Stimulated activated naive B cell treated with anti-CD40 and anti-IgM and Interleukin-4, amounts not matched to agents 10 μg/mL and 1 μg/mL and 100 μg/mL, for 72 hours (primary cell): ENCODE results near the gene MLPH.

Experiments
- ATAC-seq, 2 donors: fragments of 150-1000 bp; cut with Tn5 transposase; replicated peaks; 2 replicates each; pipeline ENCODE4 v1.10.0; 2021; ENCODE audit warnings: moderate library complexity in 1 of 2
- DNase-seq: peaks from one replicate; pipeline ENCODE4 v3.0.0; 2021
- H3K27ac Mint-ChIP-seq: one replicate; pipeline ENCODE4 v1.8.0; 2022; ENCODE audit warnings: mild to moderate bottlenecking, mixed read lengths
- H3K27me3 Mint-ChIP-seq, 2 donors: one replicate each; pipeline ENCODE4 v1.8.0; 2022; ENCODE audit warnings: mixed read lengths in 2 of 2
- H3K36me3 Mint-ChIP-seq, 2 donors: one replicate each; pipeline ENCODE4 v1.8.0; 2022; ENCODE audit warnings: mixed read lengths in 2 of 2, mild to moderate bottlenecking in 1 of 2
- H3K4me1 Mint-ChIP-seq, 2 donors: one replicate each; pipeline ENCODE4 v1.8.0; 2022; ENCODE audit warnings: mixed read lengths in 2 of 2, mild to moderate bottlenecking in 1 of 2
- H3K4me3 Mint-ChIP-seq, 2 donors: one replicate each; pipeline ENCODE4 v1.8.0; 2022; ENCODE audit warnings: mild to moderate bottlenecking in 2 of 2, mixed read lengths in 2 of 2, moderate library complexity in 1 of 2
- H3K9me3 Mint-ChIP-seq, 2 donors: one replicate each; pipeline ENCODE4 v1.8.0; 2022; ENCODE audit warnings: mixed read lengths in 2 of 2, mild to moderate bottlenecking in 1 of 2

Gene MLPH

DNA sequence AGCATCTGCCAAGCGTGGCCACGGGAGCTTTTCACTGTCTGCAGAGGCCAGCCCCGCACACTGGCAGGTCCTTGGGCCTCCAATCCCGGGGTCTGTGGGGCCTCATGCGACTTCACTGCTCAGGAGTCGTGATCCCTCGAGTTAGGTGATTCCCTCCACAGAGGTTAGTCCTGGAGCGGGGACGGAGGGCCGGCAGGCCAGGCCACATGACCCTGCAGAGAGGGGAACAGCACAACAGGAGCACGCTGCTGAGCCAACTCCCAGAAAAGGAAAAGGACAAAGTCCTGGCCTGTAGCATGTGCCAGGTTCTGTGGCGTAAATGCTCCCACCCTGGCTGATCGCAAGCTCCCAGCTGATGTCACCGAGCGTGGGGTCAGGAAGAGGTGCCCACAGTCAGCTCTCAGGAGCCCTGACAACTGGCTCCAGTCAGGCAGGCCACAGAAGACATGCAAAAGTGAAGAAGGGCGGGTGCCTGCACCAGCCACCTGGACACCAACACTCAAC lies 64.1 kb downstream of the MLPH start:
- DNase-seq (no peak), ATAC-seq (no peak)
- peaks cover 10 to 23% of the 10 kb centered on the region in 2 donors for H3K27me3 Mint-ChIP-seq
- no peak overlapping the region for H3K4me3 Mint-ChIP-seq
- no peak overlapping the region for H3K27ac Mint-ChIP-seq
- H3K9me3 Mint-ChIP-seq, result peaks cover 2 to 8% of the 10 kb centered on the region in 2 donors
- no peaks in the 10 kb centered on the region for H3K36me3 Mint-ChIP-seq
- no peaks in the 10 kb centered on the region for H3K4me1 Mint-ChIP-seq

DNA sequence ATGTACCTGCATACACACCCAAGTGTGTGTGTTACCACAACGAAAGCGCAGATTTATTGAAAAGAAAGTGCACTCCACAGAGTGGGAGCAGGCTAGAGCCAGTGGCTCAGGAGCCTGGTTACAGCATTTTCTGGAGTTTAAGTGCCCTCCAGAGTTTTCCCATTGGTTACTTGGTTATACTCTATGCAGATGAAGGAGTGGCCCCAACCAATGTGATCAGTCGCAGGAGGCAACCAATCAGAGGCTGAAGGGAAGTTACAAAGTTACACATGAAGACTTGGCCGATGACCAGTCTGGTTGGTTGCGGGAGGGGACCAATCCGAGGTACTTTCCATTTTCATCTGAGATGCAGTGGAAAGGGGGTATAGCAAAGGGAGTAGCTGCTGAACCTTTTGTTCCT lies 65.9 kb downstream of the MLPH start:
- H3K4me3 Mint-ChIP-seq, result no peak overlapping the region
- H3K9me3 Mint-ChIP-seq, result peaks cover 8 to 9% of the 10 kb centered on the region in 2 donors
- DNase-seq, result no peak
- H3K27me3 Mint-ChIP-seq, result peaks cover 20 to 27% of the 10 kb centered on the region in 2 donors
- H3K4me1 Mint-ChIP-seq, result peaks cover 0 to 5% of the 10 kb centered on the region in 2 donors
- no peak for ATAC-seq
- H3K27ac Mint-ChIP-seq, result no peak overlapping the region
- H3K36me3 Mint-ChIP-seq, result peaks cover 0 to under 1% of the 10 kb centered on the region in 2 donors

DNA sequence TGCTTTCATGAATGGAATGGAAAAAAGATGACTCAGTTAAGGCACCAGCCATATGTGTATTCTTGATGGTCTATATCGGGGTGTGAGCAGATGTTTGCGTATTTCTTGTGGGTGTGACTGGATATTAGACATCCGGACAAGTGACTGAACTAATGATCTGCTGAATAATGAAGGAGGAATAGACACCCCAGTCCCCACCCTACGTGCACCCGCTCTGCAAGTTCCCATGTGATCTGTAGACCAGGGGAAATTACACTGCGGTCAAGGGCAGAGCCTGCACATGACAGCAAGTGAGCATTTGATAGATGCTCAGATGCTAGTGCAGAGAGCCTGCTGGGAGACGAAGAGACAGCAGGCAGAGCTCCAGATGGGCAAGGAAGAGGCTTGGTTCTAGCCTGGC lies 66.9 kb downstream of the MLPH start:
- Mint-ChIP-seq H3K4me1 (peaks cover 0 to 5% of the 10 kb centered on the region in 2 donors), H3K27me3 (peaks cover 24 to 36% of the 10 kb centered on the region in 2 donors), H3K4me3 (no peak overlapping the region), H3K9me3 (peaks cover 8 to 9% of the 10 kb centered on the region in 2 donors), H3K27ac (peak overlapping the region; percentile 34), H3K36me3 (peaks cover 0 to 3% of the 10 kb centered on the region in 2 donors)
- no peak for ATAC-seq
- DNase-seq, result no peak

DNA sequence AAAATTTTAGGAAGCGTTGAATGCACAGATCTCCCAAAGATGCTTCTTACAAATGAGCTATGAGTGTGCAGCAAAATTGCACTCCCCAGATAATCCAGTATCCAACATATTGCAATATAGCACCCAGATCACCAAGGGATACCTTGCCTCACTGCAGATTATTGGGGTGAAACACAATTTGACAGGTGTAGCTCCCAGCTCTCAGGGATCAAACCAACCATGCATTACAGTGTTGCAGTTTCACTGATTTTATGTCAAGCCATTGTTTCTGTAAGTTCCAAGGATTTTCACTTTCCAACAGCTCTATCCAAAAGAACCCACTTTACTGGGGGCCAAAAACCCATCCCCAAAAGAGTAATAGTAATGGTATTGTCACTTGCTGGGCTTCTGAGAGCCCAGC lies 68.5 kb downstream of the MLPH start:
- peaks cover 31 to 37% of the 10 kb centered on the region in 2 donors for H3K27me3 Mint-ChIP-seq
- H3K9me3 Mint-ChIP-seq, result peaks cover 8 to 9% of the 10 kb centered on the region in 2 donors
- H3K27ac Mint-ChIP-seq, result no peak overlapping the region
- peaks cover 0 to 3% of the 10 kb centered on the region in 2 donors for H3K36me3 Mint-ChIP-seq
- no peak for DNase-seq
- no peak overlapping the region for H3K4me3 Mint-ChIP-seq
- H3K4me1 Mint-ChIP-seq, result peaks cover 0 to 5% of the 10 kb centered on the region in 2 donors
- no peak for ATAC-seq

DNA sequence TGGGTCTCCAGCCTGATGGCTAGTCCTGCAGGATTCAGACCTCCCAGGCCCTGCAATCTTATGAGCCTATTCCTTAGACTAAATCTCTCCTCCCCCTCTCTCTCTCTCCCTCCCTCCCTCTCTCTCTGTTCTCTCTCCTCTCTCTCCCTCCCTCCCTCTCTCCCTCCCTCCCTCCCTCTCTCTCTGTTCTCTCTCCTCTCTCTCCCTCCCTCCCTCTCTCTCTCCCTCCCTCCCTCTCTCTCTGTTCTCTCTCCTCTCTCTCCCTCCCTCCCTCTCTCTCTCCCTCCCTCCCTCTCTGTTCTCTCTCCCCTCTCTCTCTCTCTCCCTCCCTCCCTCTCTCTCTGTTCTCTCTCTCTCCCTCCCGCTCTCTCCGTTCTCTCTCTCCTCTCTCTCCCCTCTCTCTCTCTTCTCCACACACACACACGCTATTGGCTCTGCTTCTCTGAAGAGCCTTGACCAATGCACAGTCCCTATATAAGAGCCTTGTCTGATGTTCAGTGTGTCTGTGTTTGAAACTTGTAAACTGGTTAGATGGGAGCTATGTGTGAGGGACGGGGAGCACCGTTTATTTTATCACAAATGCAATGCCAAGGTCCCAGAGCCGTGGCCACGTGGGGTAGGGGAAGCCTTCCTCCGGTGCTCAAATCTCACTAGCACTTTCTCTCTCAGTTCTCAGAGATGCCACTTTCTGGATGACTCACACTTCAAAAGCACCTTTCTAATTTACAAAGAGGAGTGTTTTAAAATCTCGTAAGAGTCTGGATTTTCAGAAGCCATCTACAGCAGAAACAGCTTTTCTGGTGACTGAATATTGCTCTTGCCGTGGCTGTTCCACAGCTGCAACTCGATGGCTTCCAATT lies 70.0 kb downstream of the MLPH start:
- ATAC-seq, result peak; percentile 56 to 69
- peaks cover 0 to 3% of the 10 kb centered on the region in 2 donors for H3K36me3 Mint-ChIP-seq
- H3K27ac Mint-ChIP-seq, result no peak overlapping the region
- peaks cover 31 to 37% of the 10 kb centered on the region in 2 donors for H3K27me3 Mint-ChIP-seq
- no peak overlapping the region for H3K4me3 Mint-ChIP-seq
- peaks cover 8 to 9% of the 10 kb centered on the region in 2 donors for H3K9me3 Mint-ChIP-seq
- no peak for DNase-seq
- H3K4me1 Mint-ChIP-seq, result peaks cover 0 to 5% of the 10 kb centered on the region in 2 donors

DNA sequence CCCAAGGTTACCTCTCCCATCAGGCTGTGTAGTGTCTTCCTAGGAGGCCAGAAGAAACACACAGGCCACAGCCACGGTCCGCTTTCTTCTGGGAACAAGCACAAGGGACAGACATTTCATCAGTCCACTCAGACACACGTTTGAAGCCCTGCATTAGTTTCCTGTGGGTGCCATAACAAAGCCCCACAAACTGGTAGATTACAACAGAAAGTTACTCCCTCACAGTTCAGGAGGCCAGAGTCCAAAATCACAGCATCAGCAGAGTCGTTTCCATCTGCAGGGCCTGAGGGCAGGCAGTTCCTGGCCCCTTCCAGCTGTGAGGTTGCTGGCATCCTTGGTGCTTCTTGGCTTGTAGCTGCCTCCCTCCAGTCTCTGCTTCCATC lies 70.6 kb downstream of the MLPH start:
- H3K27me3 Mint-ChIP-seq, result peaks cover 34 to 43% of the 10 kb centered on the region in 2 donors

DNA sequence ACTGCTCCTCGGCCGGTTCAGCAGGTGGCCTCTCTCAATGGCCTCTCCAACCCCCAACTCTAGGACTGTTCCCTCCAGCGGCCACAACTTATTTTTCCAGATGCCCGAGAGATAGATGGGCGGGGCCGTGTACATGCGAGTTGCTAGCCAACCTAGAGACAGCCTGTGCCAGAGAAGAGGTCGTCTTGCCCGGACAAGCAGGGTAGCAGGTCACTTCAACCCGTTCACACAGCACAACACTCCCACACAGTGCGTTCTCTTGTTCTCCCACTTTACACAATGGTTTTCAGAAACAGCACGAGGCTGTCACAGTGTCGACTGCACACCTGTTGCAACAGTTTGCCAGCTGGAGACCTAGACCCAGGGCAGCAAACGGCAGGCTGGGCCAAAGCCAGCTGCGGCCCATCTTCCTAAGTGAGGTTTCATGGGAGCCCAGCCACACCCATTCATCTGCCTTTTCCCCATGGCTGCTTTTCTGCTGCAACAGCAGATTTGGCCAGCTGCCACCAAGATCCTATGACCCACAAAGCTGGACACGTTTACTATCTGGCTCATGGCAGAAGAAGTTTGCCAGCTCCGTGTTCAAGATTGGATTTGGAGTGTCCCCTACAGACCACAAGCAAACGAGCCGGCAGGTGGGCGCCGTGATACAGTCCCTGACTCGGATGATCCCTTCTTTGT lies 72.0 kb downstream of the MLPH start:
- ATAC-seq, result no peak
- no peak for DNase-seq
- Mint-ChIP-seq H3K27me3 (peaks cover 38 to 44% of the 10 kb centered on the region in 2 donors), H3K4me1 (peaks cover 0 to 5% of the 10 kb centered on the region in 2 donors), H3K36me3 (peaks cover 0 to 3% of the 10 kb centered on the region in 2 donors), H3K9me3 (peaks cover 3 to 8% of the 10 kb centered on the region in 2 donors), H3K4me3 (no peak overlapping the region), H3K27ac (no peak overlapping the region)

More for the DNA sequence above, 70.6 kb downstream of the MLPH start:
- H3K4me1 Mint-ChIP-seq, result peaks cover 0 to 5% of the 10 kb centered on the region in 2 donors
- H3K36me3 Mint-ChIP-seq, result peaks cover 0 to 3% of the 10 kb centered on the region in 2 donors
- no peak overlapping the region for H3K27ac Mint-ChIP-seq
- H3K4me3 Mint-ChIP-seq, result no peak overlapping the region
- H3K9me3 Mint-ChIP-seq, result peaks cover 8 to 9% of the 10 kb centered on the region in 2 donors
- ATAC-seq, result no peak
- no peak for DNase-seq

DNA sequence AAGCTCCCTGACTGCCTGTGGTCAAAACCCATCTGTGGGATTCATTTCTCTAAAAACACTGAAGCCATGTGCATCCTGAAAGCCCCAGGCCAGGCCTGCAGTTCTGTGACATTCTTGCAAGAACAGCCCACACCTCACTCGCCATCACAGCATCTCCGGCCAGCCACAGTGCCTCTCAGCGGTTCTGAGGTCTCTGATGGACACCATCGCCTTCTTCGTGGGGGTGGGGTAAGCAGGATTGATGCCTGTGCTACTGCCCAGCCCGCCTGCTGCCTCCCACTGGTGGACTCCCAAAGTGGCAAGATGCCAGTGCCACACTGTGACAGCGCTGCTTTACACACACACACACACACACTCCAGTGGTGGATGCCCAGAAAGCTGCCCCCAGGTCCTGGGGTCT lies 74.2 kb downstream of the MLPH start:
- ATAC-seq, result no peak
- peaks cover 42 to 44% of the 10 kb centered on the region in 2 donors for H3K27me3 Mint-ChIP-seq
- DNase-seq, result no peak
- no peak overlapping the region for H3K4me3 Mint-ChIP-seq
- no peak overlapping the region for H3K27ac Mint-ChIP-seq
- peaks cover 0 to 5% of the 10 kb centered on the region in 2 donors for H3K4me1 Mint-ChIP-seq
- H3K9me3 Mint-ChIP-seq, result peaks cover 0 to 5% of the 10 kb centered on the region in 2 donors
- peaks cover 0 to 3% of the 10 kb centered on the region in 2 donors for H3K36me3 Mint-ChIP-seq

DNA sequence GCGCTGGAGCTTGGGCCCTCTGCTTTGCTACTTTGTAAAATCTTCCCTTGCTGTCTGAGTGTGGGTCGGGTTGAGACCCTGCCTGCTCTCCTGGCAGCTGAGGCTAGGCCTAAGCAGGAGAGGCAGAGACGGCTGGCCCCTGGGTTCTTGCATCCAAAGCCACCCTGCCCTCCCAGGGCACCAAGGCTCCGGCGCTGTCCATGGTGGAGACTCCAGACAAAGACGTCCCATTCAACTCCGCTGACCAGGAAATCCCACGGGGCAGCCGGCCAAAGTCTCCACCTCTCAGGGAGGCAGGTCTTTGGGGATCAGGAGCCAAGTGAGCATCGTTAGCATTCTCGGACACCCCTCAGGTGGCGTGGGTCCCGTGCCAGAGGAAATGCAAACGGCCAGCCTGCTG lies 76.8 kb downstream of the MLPH start:
- H3K36me3 Mint-ChIP-seq, result no peaks in the 10 kb centered on the region
- no peak overlapping the region for H3K4me3 Mint-ChIP-seq
- peaks cover 31 to 32% of the 10 kb centered on the region in 2 donors for H3K27me3 Mint-ChIP-seq
- no peaks in the 10 kb centered on the region for H3K4me1 Mint-ChIP-seq
- DNase-seq (no peak), ATAC-seq (no peak)
- H3K27ac Mint-ChIP-seq, result no peak overlapping the region
- peaks cover 0 to under 1% of the 10 kb centered on the region in 2 donors for H3K9me3 Mint-ChIP-seq

DNA sequence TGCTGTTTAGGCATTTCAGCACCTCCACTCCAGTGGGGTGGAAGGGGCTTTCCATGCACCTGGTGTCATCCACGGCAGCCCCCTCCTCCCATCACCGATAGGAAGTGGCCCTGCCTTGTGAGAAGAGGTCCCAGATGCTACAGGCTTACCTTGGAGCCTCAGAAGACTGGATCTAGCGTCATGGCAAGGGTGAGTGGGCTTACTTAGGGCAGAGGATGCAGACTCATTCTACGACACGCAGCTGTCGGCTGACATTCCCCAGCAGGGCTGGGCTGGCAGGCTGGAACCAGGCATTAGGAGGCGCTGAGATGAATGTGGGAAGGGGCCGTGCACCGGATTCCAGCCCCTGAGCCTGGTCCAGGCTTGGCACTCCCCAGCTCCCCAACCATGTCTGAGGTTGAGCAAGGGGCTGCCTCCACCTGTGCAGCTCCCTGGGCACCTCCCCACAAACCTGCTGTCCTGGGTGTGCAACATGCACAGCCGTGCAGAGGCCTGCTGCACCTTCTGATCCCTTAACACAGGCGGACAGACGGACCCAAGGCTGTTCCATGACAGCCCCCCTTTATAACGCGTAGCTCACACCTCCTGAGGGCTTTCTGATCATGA lies 77.6 kb downstream of the MLPH start:
- Mint-ChIP-seq H3K36me3 (no peaks in the 10 kb centered on the region), H3K4me3 (no peak overlapping the region), H3K27ac (no peak overlapping the region), H3K4me1 (no peaks in the 10 kb centered on the region), H3K27me3 (peaks cover 29 to 31% of the 10 kb centered on the region in 2 donors), H3K9me3 (peaks cover 0 to 3% of the 10 kb centered on the region in 2 donors)
- DNase-seq, result no peak
- no peak for ATAC-seq

DNA sequence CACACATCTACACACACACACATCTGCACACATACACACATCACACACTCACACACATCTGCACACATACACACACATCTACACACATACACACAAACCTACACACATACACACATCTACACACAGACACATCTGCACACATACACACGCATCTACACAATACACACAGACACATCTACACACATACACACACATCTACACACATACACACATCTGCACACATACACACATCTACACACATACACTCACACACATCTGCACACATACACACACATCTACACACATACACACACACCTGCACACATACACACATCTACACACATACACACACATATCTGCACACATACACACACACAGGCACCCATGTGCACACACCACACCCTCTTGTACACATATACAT lies 78.9 kb downstream of the MLPH start:
- H3K27me3 Mint-ChIP-seq, result peaks cover 27 to 34% of the 10 kb centered on the region in 2 donors
- H3K4me1 Mint-ChIP-seq, result no peaks in the 10 kb centered on the region
- no peak for ATAC-seq
- no peak overlapping the region for H3K27ac Mint-ChIP-seq
- no peak for DNase-seq
- peaks cover 0 to 3% of the 10 kb centered on the region in 2 donors for H3K9me3 Mint-ChIP-seq
- H3K4me3 Mint-ChIP-seq, result no peak overlapping the region
- no peaks in the 10 kb centered on the region for H3K36me3 Mint-ChIP-seq

DNA sequence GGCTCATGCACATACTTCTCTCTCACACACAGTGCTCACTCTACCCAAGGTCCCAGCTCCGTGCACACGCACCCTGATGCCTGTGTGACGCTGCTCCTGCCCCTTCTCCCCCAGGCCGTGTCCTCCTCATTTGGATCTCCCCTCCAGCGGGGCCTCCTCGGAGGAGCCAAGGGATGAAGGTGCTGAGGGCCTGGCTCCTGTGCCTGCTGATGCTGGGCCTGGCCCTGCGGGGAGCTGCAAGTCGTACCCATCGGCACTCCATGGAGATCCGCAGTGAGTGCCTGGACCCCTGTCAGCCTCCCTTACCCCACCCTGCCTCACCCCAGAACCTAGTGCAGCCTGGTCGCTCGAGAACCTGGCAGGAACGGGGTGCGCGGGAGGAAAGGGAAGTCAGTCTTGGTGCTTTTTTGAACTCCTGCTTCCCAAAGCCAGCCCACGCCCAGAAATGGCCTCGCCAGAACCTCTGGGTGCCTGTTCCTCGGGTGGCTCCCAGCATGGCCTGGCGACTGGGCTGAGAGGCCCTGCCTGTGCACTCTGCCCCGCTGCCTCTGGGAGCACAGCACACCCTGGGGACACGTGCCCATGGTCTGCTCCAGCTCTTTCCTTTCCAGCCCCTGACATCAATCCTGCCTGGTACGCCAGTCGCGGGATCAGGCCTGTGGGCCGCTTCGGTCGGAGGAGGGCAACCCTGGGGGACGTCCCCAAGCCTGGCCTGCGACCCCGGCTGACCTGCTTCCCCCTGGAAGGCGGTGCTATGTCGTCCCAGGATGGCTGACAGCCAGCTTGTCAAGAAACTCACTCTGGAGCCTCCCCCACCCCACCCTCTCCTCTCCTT lies 79.6 kb downstream of the MLPH start, which contains the start of gene PRLH:
PRLH (plus strand) TSS at position 174 of the 835 bp plus-strand sequence; CDS start at position 174, 0 bp downstream.
- Mint-ChIP-seq H3K36me3 (no peaks in the 10 kb centered on the region), H3K4me3 (no peak within 1 kb of the TSS), H3K9me3 (peaks cover 0 to 3% of the 10 kb centered on the region in 2 donors), H3K27me3 (peaks cover 27 to 35% of the 10 kb centered on the region in 2 donors), H3K27ac (no peak within 1 kb of the TSS), H3K4me1 (peaks cover under 1% of the 10 kb centered on the region in 2 donors)
- DNase-seq (no peak), ATAC-seq (no peak)

DNA sequence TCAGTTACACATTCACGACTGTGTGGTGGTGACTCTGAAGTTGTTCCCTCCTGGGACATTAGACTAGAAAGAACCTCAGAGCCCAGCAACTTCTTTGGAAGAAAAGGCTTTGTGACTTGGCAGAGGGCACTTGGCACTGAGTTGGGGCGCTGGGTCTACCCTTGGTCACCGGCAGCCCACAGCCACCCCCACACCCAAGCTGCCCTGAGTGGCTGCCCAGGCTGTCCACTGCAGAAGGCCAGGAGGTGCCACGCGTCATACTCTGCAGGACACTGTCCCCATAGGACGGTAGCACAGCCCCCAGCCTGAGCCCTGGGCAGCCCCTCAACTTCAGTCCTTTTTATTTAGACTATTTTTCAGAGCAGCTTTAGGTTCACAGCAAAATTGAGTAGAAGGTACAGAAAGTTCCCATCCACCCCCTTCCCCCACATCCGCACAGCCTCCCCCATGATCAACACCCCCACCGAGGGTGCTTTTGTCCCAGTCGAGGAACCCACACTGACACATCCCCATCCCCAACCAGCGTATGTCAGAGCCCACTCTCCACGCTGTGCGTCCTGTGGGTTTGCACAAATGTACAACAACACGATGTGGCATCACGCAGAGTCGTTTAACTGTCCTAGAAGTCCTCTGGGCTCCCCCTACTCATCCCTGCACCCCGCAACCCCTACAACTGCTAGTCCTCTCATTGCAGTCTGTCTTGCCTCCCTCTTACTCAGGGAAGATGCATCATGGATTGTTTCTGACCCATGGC lies 80.4 kb downstream of the MLPH start:
- H3K4me1 Mint-ChIP-seq, result peaks cover 4 to 8% of the 10 kb centered on the region in 2 donors
- no peak for DNase-seq
- H3K27ac Mint-ChIP-seq, result no peak overlapping the region
- ATAC-seq, result no peak
- H3K36me3 Mint-ChIP-seq, result no peaks in the 10 kb centered on the region
- H3K4me3 Mint-ChIP-seq, result no peak overlapping the region
- H3K27me3 Mint-ChIP-seq, result peaks cover 24 to 39% of the 10 kb centered on the region in 2 donors
- peaks cover 0 to 3% of the 10 kb centered on the region in 2 donors for H3K9me3 Mint-ChIP-seq
